ENCODE data around the gene ZNF892. TPM values are rescaled to one million over a fixed set of nuclear protein-coding genes. Genes with fewer than 3 reads are reported as not detected.

The ZNF892 gene
- total and polyA plus RNA-seq, 4 donors, result 0.17 to 2.2 (median 1.3) TPM; not detected in 1

GRCh38 chr2:95165371-95166064, 41.8 kb upstream of the ZNF892 start, which contains the start of gene ZNF2:
ZNF2 (plus strand) TSS chr2:95165809; CDS start chr2:95176227, 10,418 bp downstream.
- peak within 1 kb of the TSS; percentile 94 to 97 for H3K27ac ChIP-seq (ENCODE audit: low read depth in 1 of 2, low read length in 2 of 2)
- WGBS, result under 1% methylated on average over 56 of the region's 56 CpGs

GRCh38 chr2:95166065-95166763, 41.1 kb upstream of the ZNF892 start:
- peak overlapping the region in 1 of 2 donors; percentile 94 for H3K27ac ChIP-seq (ENCODE audit: low read depth in 1 of 2, low read length in 2 of 2)
- no peak for TF ChIP-seq SP1 (IDR thresholded peaks at IDR 0.05)
- TF ChIP-seq, protein P1, sequence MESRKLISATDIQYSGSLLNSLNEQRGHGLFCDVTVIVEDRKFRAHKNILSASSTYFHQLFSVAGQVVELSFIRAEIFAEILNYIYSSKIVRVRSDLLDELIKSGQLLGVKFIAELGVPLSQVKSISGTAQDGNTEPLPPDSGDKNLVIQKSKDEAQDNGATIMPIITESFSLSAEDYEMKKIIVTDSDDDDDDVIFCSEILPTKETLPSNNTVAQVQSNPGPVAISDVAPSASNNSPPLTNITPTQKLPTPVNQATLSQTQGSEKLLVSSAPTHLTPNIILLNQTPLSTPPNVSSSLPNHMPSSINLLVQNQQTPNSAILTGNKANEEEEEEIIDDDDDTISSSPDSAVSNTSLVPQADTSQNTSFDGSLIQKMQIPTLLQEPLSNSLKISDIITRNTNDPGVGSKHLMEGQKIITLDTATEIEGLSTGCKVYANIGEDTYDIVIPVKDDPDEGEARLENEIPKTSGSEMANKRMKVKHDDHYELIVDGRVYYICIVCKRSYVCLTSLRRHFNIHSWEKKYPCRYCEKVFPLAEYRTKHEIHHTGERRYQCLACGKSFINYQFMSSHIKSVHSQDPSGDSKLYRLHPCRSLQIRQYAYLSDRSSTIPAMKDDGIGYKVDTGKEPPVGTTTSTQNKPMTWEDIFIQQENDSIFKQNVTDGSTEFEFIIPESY (IDR thresholded peaks at IDR 0.05), result no peak
- TF ChIP-seq ATF3 (IDR thresholded peaks at IDR 0.05), result no peak
- no peak for TF ChIP-seq GABPA (IDR thresholded peaks at IDR 0.05 in 1 of 2, conservative IDR thresholded peaks at IDR 0.05 in 1 of 2)
- no peak for TF ChIP-seq YY1 (IDR thresholded peaks at IDR 0.05)
- TF ChIP-seq FOXA2 (IDR thresholded peaks at IDR 0.05), result no peak
- TF ChIP-seq MAX (IDR thresholded peaks at IDR 0.05), result no peak
- no peak for TF ChIP-seq JUND (IDR thresholded peaks at IDR 0.05)
- TF ChIP-seq, protein P2, sequence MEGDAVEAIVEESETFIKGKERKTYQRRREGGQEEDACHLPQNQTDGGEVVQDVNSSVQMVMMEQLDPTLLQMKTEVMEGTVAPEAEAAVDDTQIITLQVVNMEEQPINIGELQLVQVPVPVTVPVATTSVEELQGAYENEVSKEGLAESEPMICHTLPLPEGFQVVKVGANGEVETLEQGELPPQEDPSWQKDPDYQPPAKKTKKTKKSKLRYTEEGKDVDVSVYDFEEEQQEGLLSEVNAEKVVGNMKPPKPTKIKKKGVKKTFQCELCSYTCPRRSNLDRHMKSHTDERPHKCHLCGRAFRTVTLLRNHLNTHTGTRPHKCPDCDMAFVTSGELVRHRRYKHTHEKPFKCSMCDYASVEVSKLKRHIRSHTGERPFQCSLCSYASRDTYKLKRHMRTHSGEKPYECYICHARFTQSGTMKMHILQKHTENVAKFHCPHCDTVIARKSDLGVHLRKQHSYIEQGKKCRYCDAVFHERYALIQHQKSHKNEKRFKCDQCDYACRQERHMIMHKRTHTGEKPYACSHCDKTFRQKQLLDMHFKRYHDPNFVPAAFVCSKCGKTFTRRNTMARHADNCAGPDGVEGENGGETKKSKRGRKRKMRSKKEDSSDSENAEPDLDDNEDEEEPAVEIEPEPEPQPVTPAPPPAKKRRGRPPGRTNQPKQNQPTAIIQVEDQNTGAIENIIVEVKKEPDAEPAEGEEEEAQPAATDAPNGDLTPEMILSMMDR (IDR thresholded peaks at IDR 0.05; ENCODE audit: low read depth, low read length, missing input control), result no peak
- TF ChIP-seq RXRA (IDR thresholded peaks at IDR 0.05), result no peak

More at GRCh38 chr2:95165371-95166064, 41.8 kb upstream of the ZNF892 start, which contains the start of gene ZNF2:
- Histone ChIP-seq H3K9ac (ENCODE audit: low read depth in 1 of 2, low read length in 2 of 2) (peak within 1 kb of the TSS; percentile 91 to 94), H3K36me3 (ENCODE audit: control insufficient read depth in 4 of 4, insufficient read depth in 3 of 4, low read depth in 1 of 4, low read length in 3 of 4) (no peaks in the 10 kb centered on the region), H3K27me3 (ENCODE audit: control insufficient read depth in 4 of 4, insufficient read depth in 4 of 4, low read length in 3 of 4) (no peaks in the 10 kb centered on the region), H3K4me3 (ENCODE audit: low read depth in 1 of 3, low read length in 3 of 3) (peak within 1 kb of the TSS; percentile 85 to 100 (median 96)), H3K9me3 (ENCODE audit: control insufficient read depth in 4 of 4, low read length in 3 of 4) (peaks cover 0 to 1% (median 0%) of the 10 kb centered on the region in 4 donors), H3K4me1 (ENCODE audit: control insufficient read depth in 4 of 4, insufficient read depth in 4 of 4, low read length in 3 of 4) (peaks cover 2 to 19% (median 18%) of the 10 kb centered on the region in 4 donors)
- DNase-seq (ENCODE audit: low spot score), result peak; percentile 96
- TF ChIP-seq RXRA (IDR thresholded peaks at IDR 0.05) (peak in 1 of 2 donors; percentile 48), RAD21 (IDR thresholded peaks at IDR 0.05) (no peak), HNF4G (IDR thresholded peaks at IDR 0.05) (no peak), EGR1 (IDR thresholded peaks at IDR 0.05; ENCODE audit: low read depth in 2 of 2) (peak; percentile 11 to 62), MAX (IDR thresholded peaks at IDR 0.05) (peak; percentile 91), SP1 (IDR thresholded peaks at IDR 0.05) (peak; percentile 47), JUND (IDR thresholded peaks at IDR 0.05) (peak; percentile 13 to 23), FOXA2 (IDR thresholded peaks at IDR 0.05) (no peak), TAF1 (conservative IDR thresholded peaks at IDR 0.05) (peak; percentile 81), NR2F2 (IDR thresholded peaks at IDR 0.05) (peak; percentile 48), GABPA (IDR thresholded peaks at IDR 0.05 in 1 of 2, conservative IDR thresholded peaks at IDR 0.05 in 1 of 2) (peak; percentile 90 to 96), YY1 (IDR thresholded peaks at IDR 0.05) (peak; percentile 99)
- TF ChIP-seq, protein P3, sequence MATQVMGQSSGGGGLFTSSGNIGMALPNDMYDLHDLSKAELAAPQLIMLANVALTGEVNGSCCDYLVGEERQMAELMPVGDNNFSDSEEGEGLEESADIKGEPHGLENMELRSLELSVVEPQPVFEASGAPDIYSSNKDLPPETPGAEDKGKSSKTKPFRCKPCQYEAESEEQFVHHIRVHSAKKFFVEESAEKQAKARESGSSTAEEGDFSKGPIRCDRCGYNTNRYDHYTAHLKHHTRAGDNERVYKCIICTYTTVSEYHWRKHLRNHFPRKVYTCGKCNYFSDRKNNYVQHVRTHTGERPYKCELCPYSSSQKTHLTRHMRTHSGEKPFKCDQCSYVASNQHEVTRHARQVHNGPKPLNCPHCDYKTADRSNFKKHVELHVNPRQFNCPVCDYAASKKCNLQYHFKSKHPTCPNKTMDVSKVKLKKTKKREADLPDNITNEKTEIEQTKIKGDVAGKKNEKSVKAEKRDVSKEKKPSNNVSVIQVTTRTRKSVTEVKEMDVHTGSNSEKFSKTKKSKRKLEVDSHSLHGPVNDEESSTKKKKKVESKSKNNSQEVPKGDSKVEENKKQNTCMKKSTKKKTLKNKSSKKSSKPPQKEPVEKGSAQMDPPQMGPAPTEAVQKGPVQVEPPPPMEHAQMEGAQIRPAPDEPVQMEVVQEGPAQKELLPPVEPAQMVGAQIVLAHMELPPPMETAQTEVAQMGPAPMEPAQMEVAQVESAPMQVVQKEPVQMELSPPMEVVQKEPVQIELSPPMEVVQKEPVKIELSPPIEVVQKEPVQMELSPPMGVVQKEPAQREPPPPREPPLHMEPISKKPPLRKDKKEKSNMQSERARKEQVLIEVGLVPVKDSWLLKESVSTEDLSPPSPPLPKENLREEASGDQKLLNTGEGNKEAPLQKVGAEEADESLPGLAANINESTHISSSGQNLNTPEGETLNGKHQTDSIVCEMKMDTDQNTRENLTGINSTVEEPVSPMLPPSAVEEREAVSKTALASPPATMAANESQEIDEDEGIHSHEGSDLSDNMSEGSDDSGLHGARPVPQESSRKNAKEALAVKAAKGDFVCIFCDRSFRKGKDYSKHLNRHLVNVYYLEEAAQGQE (IDR thresholded peaks at IDR 0.05), result peak; percentile 64
- TF ChIP-seq, protein P1 (IDR thresholded peaks at IDR 0.05), result peak; percentile 96

More at GRCh38 chr2:95166065-95166763, 41.1 kb upstream of the ZNF892 start:
- no peak for DNase-seq (ENCODE audit: low spot score)
- WGBS, result 10% methylated on average over 16 of the region's 16 CpGs
- Histone ChIP-seq H3K36me3 (ENCODE audit: control insufficient read depth in 4 of 4, insufficient read depth in 3 of 4, low read depth in 1 of 4, low read length in 3 of 4) (no peaks in the 10 kb centered on the region), H3K4me3 (ENCODE audit: low read depth in 1 of 3, low read length in 3 of 3) (peak overlapping the region; percentile 85 to 100 (median 96)), H3K4me1 (ENCODE audit: control insufficient read depth in 4 of 4, insufficient read depth in 4 of 4, low read length in 3 of 4) (peaks cover 2 to 19% (median 18%) of the 10 kb centered on the region in 4 donors), H3K27me3 (ENCODE audit: control insufficient read depth in 4 of 4, insufficient read depth in 4 of 4, low read length in 3 of 4) (no peaks in the 10 kb centered on the region), H3K9ac (ENCODE audit: low read depth in 1 of 2, low read length in 2 of 2) (peak overlapping the region; percentile 75 to 91), H3K9me3 (ENCODE audit: control insufficient read depth in 4 of 4, low read length in 3 of 4) (peaks cover 0 to 1% (median 0%) of the 10 kb centered on the region in 4 donors)

Data from liver (tissue), 9 donors.